Activated naive CD4-positive, alpha-beta T cell treated with anti-CD3 and anti-CD28 coated beads, Interleukin-2, amount 50 U/mL, for 72 hours (primary cell): Measurements from ENCODE around the gene SPOCK2. TPM values are rescaled to one million over a fixed set of nuclear protein-coding genes. Genes with fewer than 3 reads are reported as not detected.
A peak's percentile ranks its signal among the peaks of the same experiment; 100 is the strongest.

Source experiments
- ATAC-seq, 2 donors: fragments of 150-1000 bp; cut with Tn5 transposase; 2 replicates each; pipeline ENCODE4 v1.10.0; 2021; ENCODE audit warnings: mild to moderate bottlenecking in 2 of 2, moderate library complexity in 2 of 2
- DNase-seq, 2 donors: peaks; one replicate each; pipeline ENCODE4 v3.0.0; 2021 to 2022; ENCODE audit warnings: low spot score in 2 of 2
- H3K27ac Mint-ChIP-seq, 2 donors: one replicate each; pipeline ENCODE4 v1.8.0; 2022; ENCODE audit warnings: mild to moderate bottlenecking in 2 of 2, mixed read lengths in 2 of 2
- H3K36me3 Mint-ChIP-seq, 2 donors: one replicate each; pipeline ENCODE4 v1.8.0; 2022; ENCODE audit warnings: mixed read lengths in 2 of 2
- H3K9me3 Mint-ChIP-seq, 2 donors: one replicate each; pipeline ENCODE4 v1.8.0; 2022; ENCODE audit warnings: mixed read lengths in 2 of 2
- total RNA-seq, 2 donors: library from RNA; stranded (reverse); gene quantifications; one replicate each; pipeline ENCODE4 v1.2.3, GENCODE V29; 2022

Gene SPOCK2
- total RNA-seq, 2 donors from 2014 or later = 170 to 209 TPM

DNA sequence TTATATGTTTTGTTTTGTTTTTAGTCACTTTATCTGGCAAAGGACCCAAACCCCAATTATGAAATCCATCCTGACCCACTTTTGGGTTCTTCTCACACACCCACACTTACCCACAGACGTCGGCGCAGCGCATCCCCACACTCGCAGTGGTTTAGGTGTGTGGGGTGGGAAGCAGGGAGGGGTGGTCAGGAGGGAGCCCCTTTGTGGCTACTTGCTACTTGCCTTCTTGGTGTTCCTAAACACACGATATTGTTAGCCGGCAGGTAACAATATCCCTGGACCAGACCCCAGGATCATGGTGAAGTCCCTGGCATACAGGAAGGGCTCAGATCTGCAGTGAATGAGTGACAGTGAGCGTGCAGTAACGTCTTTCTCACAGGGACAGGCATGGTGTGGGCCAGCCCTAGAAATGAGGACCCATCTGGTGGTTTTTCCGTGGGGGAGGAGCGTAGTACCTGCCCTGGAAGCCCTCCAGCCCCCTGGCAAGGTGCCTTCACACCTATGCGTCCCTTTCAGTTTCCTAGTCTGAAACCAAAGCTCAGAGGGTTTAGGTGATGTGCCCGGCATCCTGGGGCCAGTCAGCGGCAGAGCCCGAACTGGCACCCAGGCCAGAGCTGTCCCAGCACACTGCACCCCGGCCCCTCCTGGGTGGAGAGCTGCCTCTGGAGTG, 4.4 kb downstream of the SPOCK2 start:
- Mint-ChIP-seq H3K36me3 (peaks cover 26 to 61% of the 10 kb centered on the region in 2 donors), H3K27ac (peak overlapping the region; percentile 87 to 94), H3K9me3 (no peaks in the 10 kb centered on the region)
- ATAC-seq (peak in 1 of 2 donors; percentile 55), DNase-seq (peak in 1 of 2 donors; percentile 64)

DNA sequence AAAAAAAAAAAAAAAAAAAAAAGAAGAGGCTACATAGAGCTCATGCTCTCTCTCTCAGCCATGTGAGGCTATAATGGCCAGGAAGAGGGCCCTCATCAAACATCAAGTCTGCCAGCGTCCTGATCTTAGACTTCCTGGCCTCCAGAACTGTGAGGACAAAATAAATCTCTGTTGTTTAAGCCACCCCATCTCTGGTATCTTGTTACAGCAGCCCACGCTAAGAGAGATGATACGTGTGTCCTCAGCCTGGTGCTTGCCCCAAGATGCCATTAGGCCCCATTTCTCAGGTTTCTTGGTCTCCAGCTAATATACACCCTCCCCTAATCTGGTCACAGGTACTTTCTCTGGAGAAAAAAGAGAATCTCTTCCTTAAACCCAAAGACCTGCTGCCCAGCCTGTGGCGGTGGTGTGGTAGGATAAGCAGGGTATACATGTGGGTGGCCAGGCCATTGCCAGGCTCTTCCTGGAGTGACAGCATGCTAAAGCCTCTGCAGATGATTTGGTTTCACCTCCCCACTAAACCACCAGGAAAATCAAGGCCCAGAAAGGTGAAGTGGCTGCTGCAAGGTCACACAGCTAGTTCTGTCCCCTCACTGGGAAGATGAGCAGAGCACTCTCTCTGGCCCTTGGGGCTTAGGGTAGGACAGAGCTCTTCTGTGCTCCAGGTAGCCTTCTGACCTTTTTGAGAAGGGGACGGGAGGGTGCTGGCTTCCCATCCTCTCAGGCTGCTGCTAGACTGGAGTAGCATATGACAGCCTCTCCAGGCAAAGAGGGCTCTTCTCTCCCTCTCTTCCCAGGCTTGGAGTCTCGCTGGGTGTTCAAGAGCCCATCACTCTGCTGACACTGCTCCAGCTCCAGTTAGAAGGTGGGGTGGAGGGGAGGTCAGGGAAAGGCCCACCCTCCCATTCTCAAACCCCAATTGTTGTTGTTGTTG, 5.2 kb downstream of the SPOCK2 start:
- H3K9me3 Mint-ChIP-seq = no peaks in the 10 kb centered on the region
- DNase-seq = no peak
- H3K36me3 Mint-ChIP-seq = peaks cover 21 to 60% of the 10 kb centered on the region in 2 donors
- peak overlapping the region; percentile 87 to 94 for H3K27ac Mint-ChIP-seq
- ATAC-seq = peak in 1 of 2 donors; percentile 3

DNA sequence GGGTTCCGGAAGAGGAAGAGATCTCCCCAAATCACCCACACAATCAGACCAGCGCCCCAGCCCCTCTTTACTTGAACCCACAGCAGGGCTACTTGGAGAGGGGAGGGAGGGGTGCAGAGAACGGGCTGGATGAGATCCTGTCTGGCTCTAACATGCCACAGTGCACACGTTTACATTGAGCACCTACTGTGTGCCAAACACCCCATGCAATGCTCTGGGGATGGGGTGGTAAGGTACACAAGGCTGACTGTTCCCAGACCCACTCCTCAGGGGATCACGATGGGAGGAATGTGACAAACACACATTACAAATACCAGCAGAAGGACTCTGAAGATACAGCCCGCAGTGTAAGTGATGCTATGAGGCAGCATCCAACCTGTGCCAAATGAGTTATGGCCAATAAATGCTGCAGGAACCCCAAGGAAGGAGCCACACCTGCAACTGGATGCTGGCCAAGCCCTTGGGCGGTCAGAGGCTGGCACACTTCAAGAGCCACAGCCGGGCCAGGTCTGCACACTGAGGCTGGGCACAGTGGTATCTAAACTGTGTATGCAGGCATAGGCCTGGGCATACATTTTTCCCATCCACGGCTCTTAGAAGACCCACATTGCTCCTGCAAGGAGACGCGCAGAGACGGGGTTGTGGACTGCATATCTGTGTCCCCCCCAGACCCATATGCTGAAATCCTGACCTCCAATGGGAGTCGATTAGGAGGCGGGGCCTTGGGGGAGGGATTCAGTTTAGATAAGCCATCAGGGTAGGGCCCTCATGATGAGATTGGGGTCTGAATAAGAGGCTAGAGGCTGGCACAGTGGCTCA, 6.4 kb downstream of the SPOCK2 start:
- peaks cover 20 to 59% of the 10 kb centered on the region in 2 donors for H3K36me3 Mint-ChIP-seq
- DNase-seq (no peak), ATAC-seq (no peak)
- H3K9me3 Mint-ChIP-seq = no peaks in the 10 kb centered on the region
- peak overlapping the region; percentile 61 to 97 for H3K27ac Mint-ChIP-seq

DNA sequence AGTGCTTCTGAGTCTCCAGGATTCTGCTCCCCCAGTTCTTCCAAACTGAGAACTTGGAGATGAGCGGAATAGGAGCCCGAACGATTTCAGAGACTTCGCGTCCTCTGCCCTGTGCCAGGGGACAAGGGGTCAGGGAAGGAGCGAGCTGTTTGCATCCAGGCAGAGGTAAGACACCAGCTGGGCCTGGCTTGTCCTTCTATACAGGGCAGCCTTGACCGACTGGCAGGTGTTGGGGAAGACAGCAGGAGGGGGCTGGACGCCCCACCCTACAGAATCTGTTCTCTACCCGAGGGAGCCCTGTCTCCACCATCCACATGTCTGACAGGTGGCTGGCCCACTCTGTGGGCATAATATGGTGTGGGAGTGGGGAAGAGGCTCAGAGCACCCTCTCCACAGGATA, 7.1 kb downstream of the SPOCK2 start:
- DNase-seq = no peak
- H3K36me3 Mint-ChIP-seq = peaks cover 13 to 54% of the 10 kb centered on the region in 2 donors

DNA sequence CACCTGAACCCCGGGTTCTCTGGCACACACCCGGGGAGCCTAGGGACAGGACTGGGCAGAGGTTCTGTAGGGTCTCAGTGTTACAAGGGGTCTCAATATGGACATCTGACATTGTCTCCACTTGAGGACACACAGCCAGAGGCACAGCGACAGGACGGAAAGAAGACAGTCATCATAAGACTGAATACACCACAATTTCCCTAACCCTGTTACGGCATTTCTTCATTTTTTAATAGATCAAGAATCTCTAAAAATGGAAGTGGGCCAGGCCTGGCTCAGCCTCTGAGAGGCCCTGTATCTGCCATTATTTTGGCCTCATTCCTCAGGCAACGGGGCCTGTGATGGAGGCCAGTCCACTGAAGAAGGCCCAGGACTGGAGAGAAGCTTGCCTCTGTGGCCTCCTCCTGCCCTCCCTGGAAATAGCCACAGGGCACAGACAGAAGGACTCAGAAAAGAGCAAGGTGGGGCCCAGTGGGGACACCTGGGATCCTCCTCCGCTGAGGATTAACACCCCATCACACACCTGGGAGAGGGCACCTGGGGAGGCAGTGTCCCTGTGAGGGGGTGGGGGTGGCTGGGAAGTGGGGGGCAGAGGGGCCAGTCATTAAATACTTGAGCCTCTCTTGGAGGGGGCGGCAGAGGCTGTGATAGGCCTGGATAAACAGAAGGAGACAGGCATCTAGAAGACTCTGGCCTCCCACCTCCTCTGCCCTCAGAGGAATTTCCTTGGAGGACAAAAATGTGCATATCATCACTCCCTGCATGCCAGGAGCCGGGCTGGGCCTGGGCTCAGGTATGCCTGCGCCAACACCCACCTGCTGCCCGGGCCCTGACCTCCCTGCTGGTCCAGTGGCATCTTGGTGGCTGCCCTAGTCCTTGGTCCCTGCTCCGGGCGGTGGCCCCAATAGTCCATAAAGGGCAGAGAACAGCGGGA, 8.0 kb downstream of the SPOCK2 start:
- Mint-ChIP-seq H3K9me3 (no peaks in the 10 kb centered on the region), H3K27ac (peak overlapping the region; percentile 60 to 97), H3K36me3 (peaks cover 7 to 53% of the 10 kb centered on the region in 2 donors)
- no peak for DNase-seq
- ATAC-seq = no peak

More for the DNA sequence above, 7.1 kb downstream of the SPOCK2 start:
- peak overlapping the region; percentile 60 to 97 for H3K27ac Mint-ChIP-seq
- H3K9me3 Mint-ChIP-seq = no peaks in the 10 kb centered on the region
- no peak for ATAC-seq

DNA sequence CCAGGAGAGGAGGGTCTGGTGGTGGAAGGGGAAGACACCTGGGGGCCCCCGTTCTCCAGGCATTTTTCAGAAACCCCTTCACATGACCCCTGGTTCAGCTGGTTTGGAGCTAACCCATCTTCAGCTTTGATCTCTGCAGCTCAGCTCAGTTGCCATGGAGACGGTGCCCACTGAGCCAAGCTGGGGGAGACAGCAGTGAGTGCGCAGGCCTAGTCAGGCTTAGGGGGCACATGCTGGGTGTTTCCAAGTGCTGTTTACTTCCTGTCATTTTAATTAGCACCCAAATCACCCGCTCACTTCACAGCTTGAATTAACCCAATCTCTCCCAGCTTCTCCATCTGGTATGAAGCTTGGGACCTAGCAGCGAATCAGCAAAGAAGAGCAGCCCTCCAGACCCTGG, 9.0 kb downstream of the SPOCK2 start:
- H3K36me3 Mint-ChIP-seq = peaks cover 0 to 44% of the 10 kb centered on the region in 2 donors

DNA sequence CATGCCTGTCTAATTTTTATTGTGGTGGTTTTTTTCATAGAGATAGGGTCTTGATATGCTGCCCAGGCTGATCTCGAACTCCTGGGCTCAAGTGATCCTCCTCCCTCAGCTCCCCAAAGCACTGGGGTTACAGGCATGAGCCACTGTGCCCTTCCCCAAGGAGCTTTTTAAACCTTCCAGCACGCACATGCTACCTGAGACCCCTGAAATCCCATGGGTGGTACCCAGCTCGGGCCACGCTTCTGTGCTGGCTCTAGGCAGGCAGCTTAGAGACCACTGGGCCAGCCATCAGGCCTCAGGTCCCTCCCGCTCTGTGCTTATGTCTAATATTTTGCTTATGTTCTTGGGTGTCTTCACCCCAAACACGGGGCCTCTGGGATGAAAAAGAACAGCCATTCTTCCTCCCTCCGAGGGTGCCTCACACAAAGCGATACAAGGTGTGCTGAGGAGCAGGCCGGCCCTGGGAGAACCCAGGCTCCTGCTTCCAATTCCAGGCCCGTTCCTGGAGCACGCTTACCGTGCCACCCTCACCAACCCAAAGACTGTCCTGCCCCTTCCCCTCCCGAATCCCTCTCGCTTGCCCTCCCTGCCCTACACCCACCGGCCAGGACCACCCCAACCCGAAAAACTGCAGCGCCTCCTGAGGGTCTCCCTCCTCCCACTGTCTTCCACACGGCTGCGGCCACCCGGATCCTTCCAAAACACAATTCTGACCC, 10.9 kb downstream of the SPOCK2 start:
- H3K9me3 Mint-ChIP-seq = no peaks in the 10 kb centered on the region
- peaks cover 3 to 47% of the 10 kb centered on the region in 2 donors for H3K36me3 Mint-ChIP-seq

More for the DNA sequence above, 9.0 kb downstream of the SPOCK2 start:
- no peak for DNase-seq
- Mint-ChIP-seq H3K27ac (peak overlapping the region; percentile 60 to 93), H3K9me3 (no peaks in the 10 kb centered on the region)
- no peak for ATAC-seq

DNA sequence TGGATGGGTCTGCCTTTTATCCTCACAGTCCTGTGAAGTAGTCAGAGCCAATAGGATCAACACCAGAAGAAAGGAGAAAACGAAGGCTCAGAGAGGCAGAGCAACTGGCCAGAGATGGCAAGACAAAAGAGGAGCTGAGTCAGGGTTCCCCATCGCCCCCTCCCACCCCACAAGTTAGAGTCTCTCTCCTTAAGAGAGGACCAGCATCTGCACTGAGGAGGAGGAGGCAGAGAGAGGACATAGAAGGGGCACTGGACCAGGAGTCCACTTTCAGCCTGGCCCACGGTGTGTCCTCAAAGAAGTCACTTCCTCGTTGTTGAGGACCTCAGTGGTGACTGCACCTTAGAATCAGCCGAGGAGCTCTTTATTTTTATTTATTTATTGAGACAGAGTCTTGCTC, 11.6 kb downstream of the SPOCK2 start:
- ATAC-seq (no peak), DNase-seq (no peak)
- H3K36me3 Mint-ChIP-seq = peaks cover 4 to 54% of the 10 kb centered on the region in 2 donors
- H3K9me3 Mint-ChIP-seq = no peaks in the 10 kb centered on the region
- H3K27ac Mint-ChIP-seq = peak overlapping the region; percentile 88

More for the DNA sequence above, 10.9 kb downstream of the SPOCK2 start:
- no peak for DNase-seq
- H3K27ac Mint-ChIP-seq = peak overlapping the region in 1 of 2 donors; percentile 83
- ATAC-seq = no peak

DNA sequence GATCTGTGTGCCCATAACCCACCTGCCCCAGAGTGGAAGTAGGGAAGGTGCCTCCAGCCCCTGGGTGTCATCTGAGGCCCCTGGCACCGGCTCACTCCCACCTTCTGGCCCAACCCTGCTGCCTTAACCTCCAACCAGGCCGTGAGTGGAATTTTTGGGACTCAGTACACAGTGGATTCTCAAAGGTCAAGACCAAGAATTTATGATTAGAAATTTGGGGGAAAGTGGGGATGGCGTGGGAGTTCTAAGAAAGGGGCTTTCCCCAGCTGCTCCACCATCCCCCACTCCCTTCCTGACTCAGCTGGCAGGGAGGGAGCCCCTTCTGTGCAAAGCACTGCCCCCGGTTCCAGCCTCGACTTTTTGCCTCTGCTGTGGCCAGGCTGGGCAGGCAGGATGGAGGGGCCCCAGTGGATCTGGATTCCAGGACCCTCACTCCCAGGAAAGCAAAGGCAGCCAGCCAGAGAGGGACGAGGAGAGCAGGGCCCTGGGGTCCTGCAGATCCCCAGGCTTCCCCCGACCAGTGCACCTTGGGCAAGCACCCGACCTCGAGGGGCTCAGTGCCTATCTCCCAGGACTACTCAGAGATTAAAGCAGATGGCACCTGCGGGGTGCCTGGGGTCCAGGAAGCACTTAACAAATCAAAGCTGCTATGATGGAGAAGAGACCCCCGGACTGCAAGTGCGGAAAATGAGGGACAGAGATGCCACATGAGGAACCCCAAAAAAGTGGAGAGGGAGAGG, 12.8 kb downstream of the SPOCK2 start:
- H3K9me3 Mint-ChIP-seq = no peaks in the 10 kb centered on the region
- peak overlapping the region; percentile 88 for H3K27ac Mint-ChIP-seq
- ATAC-seq (peak in 1 of 2 donors; percentile 17), DNase-seq (no peak)
- peaks cover 4 to 57% of the 10 kb centered on the region in 2 donors for H3K36me3 Mint-ChIP-seq

DNA sequence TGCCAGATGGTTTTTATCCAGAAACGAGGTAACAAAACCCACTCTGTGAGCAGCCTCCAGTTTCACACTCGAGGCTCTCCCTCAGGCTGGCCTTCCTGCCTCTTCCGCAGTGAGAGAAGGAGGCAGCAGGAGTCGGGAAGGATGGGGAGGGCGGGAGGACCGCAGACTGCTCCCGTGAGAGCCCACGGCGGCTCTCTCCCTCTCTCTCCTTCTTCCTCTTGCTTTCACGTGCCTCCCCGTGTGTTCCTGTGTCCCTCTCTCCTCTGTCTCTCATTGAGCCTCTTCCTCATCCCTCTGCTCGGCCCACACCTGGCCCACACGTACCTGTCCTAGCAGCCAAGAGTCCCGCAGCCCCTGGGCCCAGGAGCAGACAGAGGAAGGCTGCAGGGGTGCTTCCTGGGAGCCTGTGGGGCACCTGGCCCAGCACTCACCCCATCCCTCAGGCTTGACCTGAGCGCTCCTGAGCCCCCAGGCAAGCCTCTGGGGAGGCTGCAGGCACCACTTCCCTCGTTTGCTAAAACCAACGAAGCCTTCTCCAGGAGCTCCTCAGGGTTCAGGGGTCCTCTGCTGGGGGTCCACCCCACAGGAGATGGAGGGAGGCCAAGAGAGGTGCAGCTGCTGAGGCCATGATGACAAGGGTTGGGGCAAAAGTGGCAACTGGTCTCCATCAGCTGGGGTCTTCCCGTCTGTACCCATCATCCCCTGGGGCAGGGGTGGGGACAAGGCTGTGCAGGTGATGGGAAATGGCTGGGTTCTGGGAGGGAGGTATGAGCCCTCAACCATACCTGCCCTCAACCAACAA, 13.6 kb downstream of the SPOCK2 start:
- H3K36me3 Mint-ChIP-seq = peaks cover 7 to 60% of the 10 kb centered on the region in 2 donors
- DNase-seq (no peak), ATAC-seq (peak in 1 of 2 donors; percentile 1)
- H3K27ac Mint-ChIP-seq = peak overlapping the region; percentile 88
- H3K9me3 Mint-ChIP-seq = no peaks in the 10 kb centered on the region

DNA sequence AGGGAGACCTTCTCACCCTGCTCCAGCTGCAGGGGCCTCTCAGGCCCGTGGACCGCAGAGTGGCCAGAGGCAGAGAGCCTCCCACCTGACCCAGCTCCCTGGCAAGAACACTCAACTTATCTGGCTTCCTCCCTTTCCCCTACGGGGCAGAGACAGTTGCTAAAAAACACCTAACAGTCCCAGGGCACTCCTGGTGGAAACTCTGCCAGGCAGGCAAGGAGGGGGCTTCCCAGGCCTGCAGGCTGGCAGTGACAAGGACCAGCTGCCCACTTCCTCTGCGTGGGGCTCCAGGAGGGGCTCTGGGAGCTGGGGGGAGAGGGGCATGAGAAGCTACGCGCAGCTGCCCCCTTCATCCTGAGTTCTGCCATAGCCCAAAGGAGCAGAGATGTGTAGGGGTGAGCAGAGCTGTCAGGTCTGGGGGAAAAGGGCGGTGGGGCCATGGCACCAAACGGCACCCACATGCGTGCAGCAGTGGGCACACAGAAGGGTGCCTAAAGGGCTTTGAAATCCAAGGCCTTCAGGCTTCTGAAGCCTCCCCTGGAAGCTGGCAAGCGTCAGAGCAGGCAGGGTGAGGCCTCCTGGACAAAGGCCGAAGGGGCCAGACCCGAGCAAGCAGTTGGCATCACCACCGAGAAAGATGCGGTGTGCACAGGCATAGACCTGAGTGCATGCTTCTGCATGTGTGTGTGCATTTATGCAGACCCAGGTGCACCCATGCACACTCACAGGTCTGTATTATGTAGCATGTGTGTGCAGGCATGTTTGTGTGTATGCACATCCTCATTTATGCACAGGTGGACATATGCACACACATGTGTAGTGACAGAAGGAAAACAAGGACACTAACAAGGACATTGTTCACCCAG, 14.4 kb downstream of the SPOCK2 start:
- ATAC-seq (no peak), DNase-seq (no peak)
- H3K36me3 Mint-ChIP-seq = peaks cover 13 to 55% of the 10 kb centered on the region in 2 donors
- no peaks in the 10 kb centered on the region for H3K9me3 Mint-ChIP-seq
- peak overlapping the region; percentile 58 to 85 for H3K27ac Mint-ChIP-seq

DNA sequence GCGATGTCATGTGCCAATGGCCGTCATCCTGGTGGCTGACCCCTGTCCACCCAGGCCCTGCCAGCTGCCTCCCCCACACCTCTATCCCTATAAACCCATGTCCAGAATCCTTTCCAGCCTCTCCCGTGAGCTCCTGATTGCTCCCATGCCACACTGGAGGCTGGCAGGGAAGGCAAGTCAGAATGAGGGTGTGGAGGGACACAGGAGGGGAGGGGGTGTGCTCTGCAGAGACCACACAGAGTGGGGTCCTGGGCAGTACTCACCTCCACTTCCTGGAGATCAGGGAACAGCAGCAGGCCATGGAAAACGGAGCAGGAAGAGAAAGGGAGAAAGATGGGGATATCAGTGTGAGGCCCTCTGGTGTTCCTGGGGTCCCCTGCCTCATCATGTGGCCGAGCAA, 15.7 kb downstream of the SPOCK2 start:
- ATAC-seq (no peak), DNase-seq (no peak)
- H3K36me3 Mint-ChIP-seq = peaks cover 17 to 45% of the 10 kb centered on the region in 2 donors
- no peaks in the 10 kb centered on the region for H3K9me3 Mint-ChIP-seq
- peak overlapping the region in 1 of 2 donors; percentile 81 for H3K27ac Mint-ChIP-seq

DNA sequence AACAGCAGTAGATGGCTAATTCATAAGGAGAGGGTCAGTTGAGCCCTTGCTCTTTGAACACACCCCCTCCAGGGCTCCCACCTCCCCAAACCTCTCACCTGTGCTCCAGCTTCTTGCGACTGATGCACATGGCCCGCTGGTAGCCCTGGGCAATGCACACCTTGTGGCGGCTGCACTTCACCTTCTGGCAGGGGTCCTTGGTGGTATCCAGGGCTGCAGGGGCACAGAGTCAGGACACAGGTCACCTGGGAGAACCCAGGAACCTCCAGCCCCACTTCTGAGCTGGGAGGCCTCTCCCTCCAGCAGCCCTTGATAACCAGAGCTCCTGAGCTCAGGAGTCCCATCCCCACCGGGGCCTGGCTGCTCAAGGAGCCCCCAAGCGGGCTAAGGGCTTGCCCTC, 16.3 kb downstream of the SPOCK2 start:
- DNase-seq (no peak), ATAC-seq (no peak)
- Mint-ChIP-seq H3K36me3 (peaks cover 17 to 43% of the 10 kb centered on the region in 2 donors), H3K9me3 (no peaks in the 10 kb centered on the region), H3K27ac (no peak overlapping the region)
